Measurements from ENCODE around the gene GNPTG. TPM values are rescaled to one million over a fixed set of nuclear protein-coding genes. Genes with fewer than 3 reads are reported as not detected.

Gene GNPTG
- total RNA-seq, 1 experiment from 2014 or later: 20.9 TPM

- no TSS peak for BruUV-seq (replicated peaks)
- CTCF ChIA-PET: no interaction called here
These were observed 33.5 kb downstream of the GNPTG start for GRCh38 chr16:1385232-1385631.

GRCh38 chr16:1387331-1387730, 35.6 kb downstream of the GNPTG start:
- ChIA-PET POLR2A (ENCODE audit: low non-redundant PET) (no interaction called here), CTCF (no interaction called here)
- Histone ChIP-seq H3K27me3 (replicated peaks; ENCODE audit: insufficient read depth, low read depth, low read length, poor library complexity) (no peaks in the 10 kb centered on the region), H3K9me3 (ENCODE audit: low read depth, low read length, poor library complexity, severe bottlenecking) (no peaks in the 10 kb centered on the region), H3K27ac (ENCODE audit: low read depth, low read length, poor library complexity, severe bottlenecking) (no peak overlapping the region), H3K4me1 (ENCODE audit: insufficient read depth, low read length, poor library complexity, severe bottlenecking) (no peaks in the 10 kb centered on the region), H3K4me3 (ENCODE audit: low read depth, low read length, poor library complexity, severe bottlenecking) (no peak overlapping the region), H3K36me3 (ENCODE audit: insufficient read depth, low read length, poor library complexity, severe bottlenecking) (no peaks in the 10 kb centered on the region)
- DNase-seq (ENCODE audit: low spot score): no peak
- BruUV-seq (replicated peaks): no TSS peak
- TF ChIP-seq EZH2 (IDR thresholded peaks at IDR 0.05; ENCODE audit: borderline replicate concordance, low read depth, low read length, poor library complexity, severe bottlenecking): no peak
- intact Hi-C loops (cut with micrococcal nuclease; ENCODE audit: unreplicated experiment): no loop called here

More at GRCh38 chr16:1385232-1385631, 33.5 kb downstream of the GNPTG start:
- H3K4me1 ChIP-seq (ENCODE audit: insufficient read depth, low read length, poor library complexity, severe bottlenecking): no peaks in the 10 kb centered on the region
- intact Hi-C loops (cut with micrococcal nuclease; ENCODE audit: unreplicated experiment): no loop called here
- H3K27ac ChIP-seq (ENCODE audit: low read depth, low read length, poor library complexity, severe bottlenecking): no peak overlapping the region
- TF ChIP-seq CTCF (conservative IDR thresholded peaks at IDR 0.05; ENCODE audit: low read depth, low read length) (no peak), EZH2 (IDR thresholded peaks at IDR 0.05; ENCODE audit: borderline replicate concordance, low read depth, low read length, poor library complexity, severe bottlenecking) (no peak)
- H3K4me3 ChIP-seq (ENCODE audit: low read depth, low read length, poor library complexity, severe bottlenecking): no peak overlapping the region
- DNase-seq (ENCODE audit: low spot score): no peak
- no peaks in the 10 kb centered on the region for H3K27me3 ChIP-seq (replicated peaks; ENCODE audit: insufficient read depth, low read depth, low read length, poor library complexity)
- POLR2A ChIA-PET (ENCODE audit: low non-redundant PET): no interaction called here
- no peaks in the 10 kb centered on the region for H3K36me3 ChIP-seq (ENCODE audit: insufficient read depth, low read length, poor library complexity, severe bottlenecking)
- no peaks in the 10 kb centered on the region for H3K9me3 ChIP-seq (ENCODE audit: low read depth, low read length, poor library complexity, severe bottlenecking)

- H3K4me1 ChIP-seq (ENCODE audit: insufficient read depth, low read length, poor library complexity, severe bottlenecking): no peaks in the 10 kb centered on the region
- CTCF ChIA-PET: no interaction called here
- no peaks in the 10 kb centered on the region for H3K36me3 ChIP-seq (ENCODE audit: insufficient read depth, low read length, poor library complexity, severe bottlenecking)
- no peak overlapping the region for H3K27ac ChIP-seq (ENCODE audit: low read depth, low read length, poor library complexity, severe bottlenecking)
- no peaks in the 10 kb centered on the region for H3K9me3 ChIP-seq (ENCODE audit: low read depth, low read length, poor library complexity, severe bottlenecking)
- POLR2A ChIA-PET (ENCODE audit: low non-redundant PET): no interaction called here
- H3K4me3 ChIP-seq (ENCODE audit: low read depth, low read length, poor library complexity, severe bottlenecking): no peak overlapping the region
- H3K27me3 ChIP-seq (replicated peaks; ENCODE audit: insufficient read depth, low read depth, low read length, poor library complexity): no peaks in the 10 kb centered on the region
- no peak for TF ChIP-seq CTCF (conservative IDR thresholded peaks at IDR 0.05; ENCODE audit: low read depth, low read length)
- TF ChIP-seq EZH2 (IDR thresholded peaks at IDR 0.05; ENCODE audit: borderline replicate concordance, low read depth, low read length, poor library complexity, severe bottlenecking): no peak
- no peak for DNase-seq (ENCODE audit: low spot score)
- intact Hi-C loops (cut with micrococcal nuclease; ENCODE audit: unreplicated experiment): no loop called here
- BruUV-seq (replicated peaks): no TSS peak
These were observed 38.0 kb downstream of the GNPTG start for GRCh38 chr16:1389762-1390161.

GRCh38 chr16:1390239-1390779, 38.6 kb downstream of the GNPTG start:
- H3K27ac ChIP-seq (ENCODE audit: low read depth, low read length, poor library complexity, severe bottlenecking): no peak overlapping the region
- intact Hi-C loops (cut with micrococcal nuclease; ENCODE audit: unreplicated experiment): no loop called here
- TF ChIP-seq EZH2 (IDR thresholded peaks at IDR 0.05; ENCODE audit: borderline replicate concordance, low read depth, low read length, poor library complexity, severe bottlenecking) (no peak), CTCF (conservative IDR thresholded peaks at IDR 0.05; ENCODE audit: low read depth, low read length) (no peak)
- H3K27me3 ChIP-seq (replicated peaks; ENCODE audit: insufficient read depth, low read depth, low read length, poor library complexity): no peaks in the 10 kb centered on the region
- ChIA-PET POLR2A (ENCODE audit: low non-redundant PET) (no interaction called here), CTCF (no interaction called here)
- BruUV-seq (replicated peaks): no TSS peak
- no peak overlapping the region for H3K4me3 ChIP-seq (ENCODE audit: low read depth, low read length, poor library complexity, severe bottlenecking)
- H3K4me1 ChIP-seq (ENCODE audit: insufficient read depth, low read length, poor library complexity, severe bottlenecking): no peaks in the 10 kb centered on the region
- no peaks in the 10 kb centered on the region for H3K9me3 ChIP-seq (ENCODE audit: low read depth, low read length, poor library complexity, severe bottlenecking)
- no peak for DNase-seq (ENCODE audit: low spot score)
- H3K36me3 ChIP-seq (ENCODE audit: insufficient read depth, low read length, poor library complexity, severe bottlenecking): no peaks in the 10 kb centered on the region
